HG03103 (cell line): ENCODE results near the gene PLVAP.
A peak's percentile ranks its signal among the peaks of the same experiment; 100 is the strongest.

Experiments used
- ATAC-seq: cut with Tn5 transposase; IDR thresholded peaks from one replicate; pipeline ENCODE4 v1.9.1; 2021; ENCODE audit warnings: low read depth; ENCODE audit not compliant: unreplicated experiment

PLVAP gene

GRCh38 chr19:17304386-17305215 lies 72.5 kb downstream of the PLVAP start:
- no peak for ATAC-seq

GRCh38 chr19:17303940-17304267 lies 73.2 kb downstream of the PLVAP start:
- ATAC-seq, result no peak

- ATAC-seq, result peak; percentile 62
Measured at GRCh38 chr19:17303167-17303939, 73.8 kb downstream of the PLVAP start, which contains the start of gene ABHD8. Gene ABHD8 (minus strand): TSS chr19:17303425. CDS start chr19:17301616, 1,809 bp downstream.

DNA sequence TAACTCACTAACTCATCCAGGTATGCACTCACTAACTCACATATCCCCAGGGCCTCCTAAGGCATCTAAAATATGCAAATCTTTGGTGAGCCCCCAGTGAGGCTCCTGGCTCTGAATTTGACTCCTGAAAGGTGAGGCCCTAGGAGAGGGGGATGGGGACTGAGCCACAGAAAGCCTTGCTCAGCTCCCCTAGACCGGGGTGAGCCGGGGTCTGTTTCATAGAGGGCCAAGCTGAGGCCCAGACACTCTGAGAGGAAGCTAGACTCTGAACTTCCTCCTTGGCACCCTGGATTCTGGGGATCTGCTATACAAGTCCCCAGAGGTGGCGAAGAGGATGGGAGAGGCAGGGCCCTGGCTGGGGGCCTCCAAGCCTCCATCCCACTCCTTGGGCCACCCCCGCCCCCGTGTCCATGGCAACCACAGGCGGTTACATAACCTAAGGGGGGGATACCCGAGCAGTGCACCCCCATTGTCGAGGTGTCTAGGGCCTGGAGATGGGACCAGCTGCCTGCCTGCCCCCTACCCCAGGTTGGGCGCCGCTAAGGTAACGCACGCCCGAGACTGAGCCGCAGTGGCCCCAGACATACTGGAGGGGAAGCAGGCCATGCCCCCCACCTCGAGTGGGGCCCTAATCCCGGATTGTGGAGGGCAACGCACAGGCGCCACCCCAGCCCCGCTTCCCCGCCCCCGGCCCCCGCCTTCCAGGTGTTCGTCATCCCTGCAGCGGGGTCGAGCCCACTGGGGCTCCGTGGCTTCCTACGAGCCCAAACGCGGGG lies 74.6 kb downstream of the PLVAP start:
- ATAC-seq, result no peak
